Right kidney (tissue), 1 donor: ENCODE data around the gene RETREG2.
A peak's percentile ranks its signal among the peaks of the same experiment; 100 is the strongest.

Experiments
- DNase-seq: peaks from one replicate; pipeline ENCODE4 v3.0.0-alpha.2; 2016

RETREG2 gene

DNA sequence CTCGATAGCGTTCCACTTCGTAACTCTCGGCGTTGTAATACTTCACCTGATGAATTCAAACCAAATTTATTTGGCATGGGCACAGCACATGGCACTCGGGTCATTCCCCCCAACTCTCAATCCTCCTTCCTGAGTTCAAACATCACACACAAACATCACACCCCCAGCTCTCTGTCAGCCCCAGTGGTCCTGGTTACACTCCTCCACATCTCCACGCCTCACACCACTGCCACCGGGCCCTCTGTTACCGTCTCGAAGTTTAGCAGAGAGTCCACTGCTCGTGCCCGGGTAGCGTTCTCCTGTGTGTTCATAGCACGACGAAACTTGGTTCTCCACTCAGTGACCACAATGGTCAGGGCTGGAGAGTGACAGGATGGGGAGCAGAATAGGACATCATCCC, 36.1 kb downstream of the RETREG2 start:
- no peak for DNase-seq

DNA sequence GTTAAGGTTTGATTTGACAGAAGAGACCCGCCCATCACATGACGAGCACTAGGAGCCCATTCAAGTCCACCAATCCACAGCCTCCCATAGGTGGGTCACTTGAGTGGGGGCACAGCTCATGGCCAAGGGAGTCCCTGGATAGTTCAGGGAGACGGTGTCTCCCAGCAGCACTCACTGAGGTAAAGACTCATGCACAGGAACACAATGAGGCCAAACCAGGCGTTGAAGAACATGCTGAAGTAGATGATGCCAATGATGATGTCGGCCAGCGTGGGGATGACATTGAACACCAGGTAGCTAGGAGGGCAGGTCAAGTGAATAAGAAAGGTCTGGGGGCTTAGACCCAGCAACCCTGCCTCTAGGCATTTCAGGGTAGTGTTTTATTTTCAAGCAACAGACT, 36.7 kb downstream of the RETREG2 start:
- no peak for DNase-seq

DNA sequence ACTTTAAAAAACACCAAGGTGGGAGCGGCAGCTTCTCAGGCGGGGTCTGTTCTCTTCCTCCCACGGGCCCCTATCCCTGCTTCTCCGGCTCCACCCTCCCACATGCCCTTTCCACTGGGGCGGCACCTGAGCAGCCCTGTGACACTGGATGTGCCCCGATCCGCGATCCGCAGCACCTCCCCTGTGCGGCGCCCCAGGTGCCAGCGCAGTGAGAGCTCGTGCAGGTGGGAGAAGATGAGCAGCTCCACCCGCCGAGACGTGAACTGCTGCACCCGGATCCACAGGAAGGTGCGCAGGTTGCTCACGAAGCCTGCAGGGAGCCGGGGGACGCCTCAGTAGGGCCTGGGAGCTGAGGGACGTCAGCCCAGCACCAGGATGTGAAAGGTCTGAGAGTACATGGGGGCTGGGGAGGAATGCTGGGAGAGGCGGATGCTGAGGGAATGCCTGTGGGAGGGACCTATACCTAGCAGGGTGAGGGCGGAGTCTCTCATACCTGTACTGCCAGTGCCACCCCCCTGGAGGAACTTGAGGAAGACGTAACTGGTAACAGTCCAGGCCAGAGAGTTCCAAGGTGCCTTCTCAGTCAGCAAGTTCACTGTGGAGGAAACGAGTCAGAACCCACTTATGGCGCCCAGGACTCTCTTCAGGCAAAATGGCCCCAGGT, 37.9 kb downstream of the RETREG2 start:
- peak; percentile 13 for DNase-seq

DNA sequence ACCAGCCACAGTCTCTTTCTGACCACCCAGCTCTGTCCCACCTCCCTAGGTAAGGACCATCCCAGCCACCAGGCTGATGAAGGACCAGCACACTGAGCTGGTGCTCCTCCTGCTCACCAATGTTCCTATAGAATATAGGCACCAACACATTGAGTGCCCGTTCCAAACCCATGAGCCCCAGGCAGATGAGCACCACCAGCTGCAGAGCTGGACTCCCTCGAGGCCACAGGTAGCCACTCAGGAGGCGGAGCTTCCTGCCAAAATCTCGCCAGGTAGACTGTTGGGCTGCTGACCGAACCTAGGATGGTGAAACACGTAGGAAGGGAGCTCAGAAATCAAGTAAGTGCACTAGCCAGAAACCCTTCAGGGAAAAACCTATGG, 38.5 kb downstream of the RETREG2 start:
- no peak for DNase-seq

DNA sequence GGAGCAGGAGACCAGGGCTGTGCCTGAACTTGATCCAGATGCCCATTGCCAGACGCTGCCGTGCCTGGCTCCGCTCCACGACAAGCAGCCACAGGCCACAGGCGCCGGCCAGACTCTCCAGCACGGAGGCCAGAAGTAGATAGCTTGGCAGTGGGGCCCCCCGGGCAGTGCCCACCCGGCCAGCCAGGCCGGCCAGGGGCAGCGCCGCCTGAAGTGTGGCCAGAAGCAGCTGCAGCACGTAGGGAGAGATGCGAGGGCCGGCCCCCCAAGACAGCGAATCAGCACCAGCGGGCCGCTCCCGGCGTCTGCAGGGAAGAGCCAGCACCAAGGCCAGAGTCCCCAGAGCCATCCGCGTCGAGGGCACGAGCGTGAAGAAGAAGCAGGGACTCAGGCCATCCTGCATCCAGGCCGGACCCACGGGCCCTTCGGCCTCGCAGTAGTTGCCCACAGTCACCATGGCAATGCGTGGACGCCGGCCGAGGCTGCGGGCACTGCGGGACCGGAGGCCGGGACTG, 40.2 kb downstream of the RETREG2 start:
- peak; percentile 86 for DNase-seq

DNA sequence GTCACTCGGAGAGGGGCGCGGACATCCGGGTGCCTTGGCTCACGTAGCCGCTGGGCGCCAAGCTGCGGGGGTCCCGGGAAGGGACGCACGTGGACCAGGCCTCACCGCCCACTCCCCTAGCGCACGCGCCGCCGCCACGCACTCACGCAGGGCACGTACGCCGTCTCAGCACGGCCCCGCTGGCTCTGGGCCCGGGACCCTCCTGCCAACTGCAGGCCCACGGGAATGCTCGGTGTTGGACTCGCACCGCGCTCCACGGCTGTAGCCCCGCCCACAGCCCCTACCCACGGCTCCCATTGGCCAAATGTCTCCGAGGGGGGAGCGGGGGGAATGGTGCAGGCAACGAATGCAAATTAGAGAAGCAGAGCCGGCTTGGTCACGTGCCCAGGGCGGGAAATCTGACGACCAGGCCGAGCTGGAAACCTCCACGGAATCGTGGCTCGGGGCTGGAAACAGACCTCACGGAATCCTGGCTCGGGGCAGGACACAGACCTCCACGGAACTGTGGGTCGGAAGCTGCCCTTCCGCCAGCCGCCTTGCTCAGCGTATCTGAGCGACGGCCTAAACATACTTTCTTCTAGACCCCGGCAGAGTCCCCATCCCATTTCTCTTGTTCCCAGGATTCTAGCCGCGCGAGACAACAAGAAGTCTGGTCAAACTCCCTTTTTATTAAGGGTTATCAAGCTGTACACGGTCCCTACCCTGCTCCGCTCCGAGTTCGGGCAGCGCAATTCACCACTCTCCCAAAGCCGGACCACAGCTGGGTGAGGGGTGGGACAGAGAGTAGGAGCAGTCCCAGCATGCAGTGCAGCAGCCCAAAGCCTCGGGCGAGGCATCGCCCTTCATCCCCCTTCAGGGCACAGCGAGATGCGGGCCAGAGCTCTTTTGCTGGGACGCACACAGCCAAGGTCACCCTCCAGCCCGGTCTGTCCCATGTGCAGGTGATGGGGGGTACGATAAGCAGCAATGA, 40.9 kb downstream of the RETREG2 start, which contains the start of gene ABCB6:
Gene ABCB6, minus strand, starts transcription at position 227 of the 970 bp plus-strand sequence. CDS start 285 bp downstream, outside the sequence.
- peak; percentile 97 for DNase-seq

DNA sequence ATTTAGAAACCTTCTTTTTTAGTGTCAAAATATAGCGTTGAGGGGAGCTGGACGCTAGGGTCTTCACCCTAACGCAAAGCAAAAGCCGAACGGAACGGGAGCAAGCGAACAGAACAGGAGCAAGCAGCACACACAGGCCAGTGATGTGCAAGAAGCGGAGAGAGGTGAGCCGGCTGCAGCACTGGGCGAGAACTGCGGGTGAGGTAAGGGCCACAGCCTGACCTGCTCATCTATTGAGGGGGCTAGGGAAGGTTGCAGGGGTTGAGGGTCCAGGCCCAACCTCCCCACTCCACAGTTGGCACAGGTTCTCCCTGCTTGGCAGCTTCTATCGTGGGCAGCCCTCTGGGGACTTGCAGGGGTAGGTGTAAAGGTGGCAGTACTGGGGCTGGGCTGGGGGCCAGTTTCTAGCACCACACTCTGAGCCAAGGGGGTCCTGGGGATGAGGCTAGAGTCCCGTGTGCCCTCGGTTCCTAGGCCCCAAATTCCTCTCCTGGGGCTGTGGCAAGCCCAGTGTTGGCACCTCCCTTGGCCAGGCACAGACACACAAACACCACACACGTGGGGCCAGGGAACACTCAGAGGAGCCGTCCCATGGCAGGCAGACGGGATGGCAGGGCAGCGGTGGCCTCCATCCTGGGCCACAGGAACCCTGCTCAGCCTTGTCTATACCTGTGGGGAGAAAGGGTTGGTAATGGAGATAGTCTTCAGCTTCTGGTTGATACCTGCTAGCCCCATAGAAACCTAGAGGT, 41.9 kb downstream of the RETREG2 start:
- DNase-seq = no peak

DNA sequence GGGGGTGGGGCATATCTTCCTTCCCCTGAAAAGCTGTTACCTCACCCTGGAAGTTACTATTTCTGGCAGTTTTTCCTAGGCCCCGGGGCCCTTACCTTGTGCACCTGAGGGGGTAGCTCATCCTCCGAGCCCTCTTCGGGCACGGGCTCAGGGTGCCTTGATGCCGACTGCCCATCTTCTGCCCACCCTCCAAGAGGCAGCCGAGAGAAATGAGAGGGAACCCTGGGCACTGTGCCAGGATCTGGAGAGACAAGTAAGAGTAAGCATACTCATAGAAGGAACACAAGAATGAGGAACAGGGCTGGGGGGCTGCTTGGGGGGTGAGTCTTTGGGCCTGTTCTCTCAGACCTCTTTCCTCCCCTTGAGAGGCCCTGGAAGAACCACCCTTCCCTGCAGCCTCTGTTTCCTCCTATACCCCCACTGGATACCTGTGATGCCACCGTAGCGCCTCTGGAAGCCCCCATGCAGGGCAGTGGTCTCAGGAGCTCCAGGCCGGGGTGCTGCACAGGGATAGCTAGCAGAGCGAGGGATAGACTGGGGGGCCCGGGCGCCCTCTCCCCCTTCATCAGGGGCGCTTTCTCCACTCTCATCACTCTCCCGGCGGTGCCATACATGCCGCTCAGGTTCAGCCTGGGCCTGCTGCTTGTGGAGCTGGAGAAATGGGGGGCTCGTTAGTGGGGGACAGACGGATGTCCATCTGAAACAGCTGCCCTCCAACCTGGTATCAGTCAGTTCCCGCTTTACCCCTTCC, 42.8 kb downstream of the RETREG2 start:
- no peak for DNase-seq

DNA sequence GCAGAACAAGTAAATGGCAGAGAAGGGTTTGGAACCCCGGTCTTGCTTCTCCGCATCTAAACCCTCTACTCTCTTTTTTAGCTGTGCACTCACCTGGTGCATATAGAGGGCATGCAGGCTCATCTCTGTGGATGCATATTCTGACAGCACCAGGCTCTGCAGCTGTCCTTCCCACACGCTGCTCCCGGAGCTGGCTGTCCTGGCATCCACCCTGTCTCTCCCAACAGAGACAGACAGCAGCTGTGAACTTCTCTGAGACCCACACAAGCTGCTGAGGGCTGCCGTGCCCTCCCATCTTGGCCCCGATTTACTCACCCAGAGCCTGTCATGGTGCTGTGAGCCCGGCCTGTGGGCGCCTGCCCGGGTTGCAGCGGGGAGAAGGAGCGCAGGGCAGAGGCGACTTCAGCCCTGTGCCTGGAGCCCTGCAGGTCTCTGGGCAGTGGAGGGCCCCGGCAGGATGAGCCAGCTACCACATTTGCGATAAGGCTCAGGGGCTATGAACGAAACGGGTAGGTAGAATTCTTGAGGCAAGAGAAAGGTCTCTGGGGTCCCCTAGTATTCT, 44.0 kb downstream of the RETREG2 start:
- no peak for DNase-seq

DNA sequence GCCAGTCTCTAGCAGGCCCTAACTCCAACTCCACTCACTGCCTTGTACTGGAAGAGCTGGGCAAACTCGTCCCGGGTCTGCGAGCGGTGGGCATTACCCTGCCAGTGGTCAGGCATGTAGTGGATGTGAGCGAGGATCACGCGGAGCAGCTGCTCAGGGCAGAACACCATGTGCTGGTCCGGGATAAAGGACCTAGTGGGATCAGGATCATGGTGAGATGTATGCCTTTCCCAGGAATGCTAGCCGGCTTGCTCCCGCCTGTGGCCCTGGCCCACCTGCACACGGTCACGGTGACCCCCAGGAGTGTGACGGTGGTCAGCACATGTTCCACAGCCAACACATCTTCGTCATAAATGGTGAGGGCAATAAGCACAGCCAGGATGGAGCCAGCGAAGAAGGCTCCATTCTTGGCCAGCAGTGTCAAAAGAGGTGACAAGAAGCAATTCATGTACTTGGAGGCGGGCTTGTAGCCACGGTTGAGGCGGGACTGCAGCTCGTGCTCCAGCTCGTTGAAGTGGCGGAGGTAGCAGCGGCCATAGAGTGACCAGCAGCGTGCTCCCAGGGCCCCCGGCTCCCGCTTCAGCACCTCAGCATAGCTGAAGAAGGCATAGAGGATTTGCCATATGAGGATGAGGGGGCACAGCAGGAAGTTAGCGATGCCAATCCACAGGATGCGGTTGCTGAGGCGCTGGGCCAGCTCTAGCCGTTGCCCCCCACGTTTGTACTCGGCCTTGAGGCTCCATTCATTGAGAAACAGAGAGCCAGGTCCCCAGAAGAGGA, 45.9 kb downstream of the RETREG2 start:
- DNase-seq = no peak

DNA sequence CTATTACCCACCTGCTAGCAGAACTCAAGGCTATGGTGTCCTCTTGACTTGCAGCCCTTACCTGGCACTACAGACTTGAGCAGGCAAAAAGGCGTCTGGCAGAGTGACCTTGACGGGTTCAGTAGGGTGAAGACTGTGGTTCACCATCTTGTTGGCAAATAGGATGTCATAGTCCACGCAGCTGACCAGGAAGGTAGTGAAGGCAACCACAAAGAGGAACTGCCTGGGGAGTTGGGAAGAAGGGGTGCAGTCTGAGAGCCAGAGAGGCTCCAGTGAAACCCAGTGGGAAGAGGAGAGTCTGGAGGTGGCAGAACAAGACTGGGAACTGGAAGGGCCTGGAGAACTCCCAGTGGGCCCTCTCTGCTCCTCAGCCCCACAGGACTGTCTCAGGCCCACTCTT, 47.3 kb downstream of the RETREG2 start:
- no peak for DNase-seq

DNA sequence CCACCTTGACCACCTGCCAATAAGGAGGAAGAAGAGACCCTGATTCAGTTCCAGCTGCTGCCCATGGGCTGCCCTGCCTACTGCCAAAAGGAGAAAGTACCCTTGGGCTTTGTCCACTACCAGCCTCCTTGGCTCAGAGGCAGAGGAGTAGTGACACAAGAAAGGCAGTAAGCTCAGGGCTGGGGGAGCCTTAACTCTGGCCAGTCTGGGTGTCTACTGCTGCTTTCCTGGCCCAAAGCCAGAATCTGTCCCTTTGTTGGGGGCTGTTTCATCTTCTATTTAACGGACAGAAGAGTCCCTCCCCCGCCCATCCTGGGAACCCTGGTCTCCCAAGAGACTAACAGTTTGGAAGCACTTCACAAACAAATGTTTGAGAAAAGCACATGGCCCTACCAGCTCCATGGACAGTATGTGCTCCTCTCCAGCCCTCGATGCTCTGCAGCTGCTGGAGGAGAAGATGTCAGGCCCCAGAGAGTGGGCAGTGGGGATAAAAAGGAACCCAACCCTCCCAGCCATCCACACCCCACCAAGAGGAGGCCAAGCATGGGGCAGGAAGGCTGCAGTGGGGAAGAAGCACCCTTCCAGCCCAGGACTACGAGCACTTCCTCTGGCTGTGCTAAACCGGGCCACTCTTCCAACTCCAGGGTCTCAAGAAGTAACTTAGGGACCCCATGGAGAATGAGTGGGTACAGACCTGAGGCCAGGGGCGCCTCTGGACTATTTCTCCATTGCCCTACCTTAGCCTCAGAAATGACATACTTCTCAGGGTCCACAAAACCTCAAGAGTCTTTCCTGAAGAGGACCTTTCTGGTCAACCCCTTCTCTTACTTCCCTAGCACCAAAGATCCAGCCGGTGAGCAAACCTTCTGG, 50.2 kb downstream of the RETREG2 start:
- DNase-seq = no peak

DNA sequence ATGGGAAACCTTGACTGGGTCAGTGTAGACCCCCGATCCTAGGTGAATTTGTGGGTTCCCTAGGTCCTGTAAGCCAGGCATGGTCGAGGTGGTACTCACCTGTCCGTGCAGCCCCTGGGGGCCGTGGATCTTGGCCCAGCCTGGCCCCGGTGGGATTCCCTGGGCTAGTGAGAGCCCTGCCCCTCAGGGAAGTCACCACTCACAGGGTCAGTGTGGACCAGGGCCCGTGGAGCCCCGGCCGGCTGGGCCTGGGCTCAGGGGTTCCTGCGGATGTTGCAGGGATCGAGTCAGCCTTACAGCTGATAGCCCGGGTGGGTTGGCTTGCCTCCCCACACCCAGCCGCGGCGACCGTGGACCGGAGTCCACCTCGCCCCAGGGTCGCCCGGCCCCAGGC, 50.8 kb downstream of the RETREG2 start:
- no peak for DNase-seq

DNA sequence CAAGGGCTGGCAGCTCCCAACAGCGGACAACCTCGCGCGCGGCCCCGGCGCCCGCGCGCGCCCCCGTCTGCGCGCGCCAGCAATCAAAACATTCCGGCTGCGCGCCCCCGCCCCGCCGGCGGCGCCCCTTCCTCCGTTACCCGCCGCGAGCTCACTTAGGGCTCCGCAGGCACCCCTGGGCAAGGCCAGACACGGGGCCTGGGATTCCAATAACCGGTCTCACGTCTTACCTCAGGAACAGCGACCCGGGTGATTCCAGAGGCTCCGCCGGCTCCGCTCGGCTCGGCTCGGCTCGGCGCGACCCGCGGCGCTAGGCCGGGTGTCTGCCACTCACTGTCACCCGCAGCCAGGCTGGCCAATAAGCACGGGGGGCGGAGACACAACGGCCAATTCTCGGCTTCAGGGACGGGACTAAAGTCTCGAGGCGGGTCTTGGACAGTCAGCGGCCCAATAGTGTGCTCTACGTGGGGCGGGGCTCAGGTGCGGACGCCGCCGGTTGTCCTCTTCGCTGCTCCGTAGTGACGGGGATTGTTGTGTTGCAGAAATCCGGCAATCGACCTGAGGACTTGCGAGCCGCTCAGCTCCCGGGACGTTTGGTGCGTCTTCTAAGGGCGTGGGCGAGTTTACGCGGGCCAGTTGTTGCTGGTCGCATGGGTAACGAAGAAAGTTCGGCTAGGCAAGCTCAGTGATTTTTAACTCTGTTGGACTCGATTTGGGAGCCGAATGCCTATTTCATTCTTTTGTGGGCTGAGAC, 51.4 kb downstream of the RETREG2 start, which contains the start of the genes ANKZF1 and ATG9A:
Gene ANKZF1, plus strand, starts transcription at position 502 of the 754 bp plus-strand sequence. CDS start 452 bp downstream, outside the sequence.
Gene ATG9A, minus strand, starts transcription at position 332 of the 754 bp plus-strand sequence. CDS start 1,612 bp downstream, outside the sequence.
- DNase-seq = peak; percentile 99

DNA sequence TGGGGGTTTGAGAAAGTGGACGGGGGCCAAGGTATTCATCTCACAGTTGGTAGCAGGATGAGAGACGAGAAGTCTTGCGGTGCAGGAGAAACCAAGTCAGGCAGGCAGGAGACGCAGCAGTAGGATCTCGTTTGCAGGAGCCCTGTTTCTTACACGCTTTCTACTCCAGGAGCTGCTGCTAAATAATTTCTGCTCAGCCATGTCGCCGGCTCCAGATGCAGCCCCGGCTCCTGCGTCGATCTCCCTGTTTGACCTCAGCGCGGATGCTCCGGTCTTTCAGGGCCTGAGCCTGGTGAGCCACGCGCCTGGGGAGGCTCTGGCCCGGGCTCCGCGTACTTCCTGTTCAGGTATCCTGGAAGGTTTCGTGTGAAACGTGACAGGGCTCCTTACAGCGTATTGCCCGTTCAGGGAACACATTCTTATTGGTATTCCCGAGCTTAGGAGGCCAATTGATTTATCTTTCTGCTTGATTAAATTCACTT, 52.0 kb downstream of the RETREG2 start:
- peak; percentile 79 for DNase-seq

DNA sequence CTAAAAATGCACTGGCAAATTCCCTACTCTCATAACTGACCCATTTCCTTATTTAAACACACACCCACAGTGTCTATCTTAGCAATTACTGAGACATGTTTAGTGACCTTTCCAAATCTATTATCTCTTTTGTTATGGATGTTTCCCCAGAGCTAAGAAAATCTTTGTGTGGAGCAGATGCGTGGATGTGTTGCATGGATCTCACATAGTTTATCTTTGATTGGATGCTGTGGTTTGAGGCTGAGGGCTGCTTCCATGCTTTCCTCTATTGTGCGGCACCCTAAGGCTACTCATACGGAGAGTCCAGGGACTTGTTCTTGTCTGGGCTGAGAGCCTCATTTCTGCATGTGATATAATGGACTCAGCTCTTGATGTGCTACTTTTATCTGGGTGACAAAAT, 56.3 kb downstream of the RETREG2 start:
- DNase-seq = no peak
